GM19023 (cell line): ENCODE results near the gene DST.

Source experiments
- ATAC-seq: cut with Tn5 transposase; IDR thresholded peaks from one replicate; pipeline ENCODE4 v1.9.1; 2021; ENCODE audit warnings: mild to moderate bottlenecking, moderate library complexity; ENCODE audit not compliant: unreplicated experiment

DST gene

GRCh38 chr6:56445818-56446217, 196.9 kb downstream of the DST start:
- no peak for ATAC-seq

DNA sequence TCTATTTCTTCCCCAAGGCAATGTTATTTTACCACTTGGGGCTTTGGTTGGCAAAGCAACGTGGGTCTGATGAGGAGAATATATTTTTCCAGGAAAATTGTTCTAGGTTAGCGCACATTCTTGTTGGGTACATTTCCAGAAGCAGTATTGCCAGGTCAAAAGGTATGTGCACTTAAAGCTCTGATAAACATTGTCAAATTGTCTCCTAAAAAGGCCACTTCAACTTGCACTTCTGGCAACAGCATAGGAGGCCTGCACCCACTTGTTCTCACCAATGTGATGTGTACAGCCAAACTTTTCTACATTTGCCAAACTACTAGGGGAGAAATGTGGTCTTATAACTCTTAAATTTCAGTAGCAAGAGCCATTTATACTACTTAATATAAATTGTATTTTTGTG, 197.8 kb downstream of the DST start:
- no peak for ATAC-seq

DNA sequence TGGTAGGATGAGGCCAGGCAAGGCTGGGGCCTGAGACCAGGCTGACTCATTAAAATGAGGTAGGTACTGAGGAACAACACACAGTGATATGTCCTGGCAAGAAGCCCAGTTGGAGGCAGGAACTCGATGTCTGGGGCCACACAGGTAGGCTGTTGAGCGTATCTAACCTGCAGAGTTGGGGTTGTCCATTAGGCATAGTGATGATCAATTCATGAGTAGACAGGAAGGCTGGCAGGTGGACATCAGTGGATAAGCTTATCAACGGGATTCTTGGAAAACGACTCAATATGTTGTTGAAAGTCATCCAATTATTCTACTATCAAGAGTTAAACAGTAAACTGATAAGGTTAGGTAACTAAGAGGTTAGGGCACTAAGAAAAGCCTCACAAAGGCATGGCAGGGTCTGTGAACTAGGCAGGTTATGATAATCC, 202.1 kb downstream of the DST start:
- no peak for ATAC-seq

DNA sequence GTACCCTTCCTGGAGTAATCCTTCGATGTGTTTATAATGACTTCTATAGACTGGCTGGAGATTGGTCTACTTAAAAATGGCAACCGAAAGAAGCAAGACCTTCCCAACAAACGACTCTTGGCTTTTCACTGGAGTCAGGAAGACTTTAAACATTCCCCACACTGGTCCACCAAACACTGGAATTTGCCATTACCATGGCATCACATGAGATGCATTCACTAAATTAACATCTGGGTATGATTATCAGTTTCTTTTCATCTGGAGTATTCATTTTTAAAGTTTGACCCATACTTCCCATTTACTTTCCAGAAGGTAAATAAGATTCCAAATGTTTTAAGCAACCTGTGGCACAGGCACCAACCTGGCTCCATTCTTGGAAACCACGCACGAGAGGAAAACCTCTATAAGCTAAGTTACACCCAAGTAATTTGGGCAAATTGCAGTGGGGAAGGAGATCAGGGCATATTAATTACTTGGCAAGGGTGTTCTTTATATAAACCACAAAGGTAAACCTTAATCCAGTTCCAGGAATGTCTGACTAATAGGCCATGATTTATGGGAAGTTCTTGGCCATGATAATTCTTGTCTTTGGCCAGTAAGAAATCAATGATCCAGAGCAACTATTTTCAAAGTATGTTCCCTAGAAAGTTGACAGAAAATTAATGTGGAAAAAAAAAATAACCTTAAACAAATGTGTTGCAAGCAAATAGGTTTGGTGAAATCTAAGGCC, 205.4 kb downstream of the DST start:
- ATAC-seq: no peak

GRCh38 chr6:56435754-56436153, 206.9 kb downstream of the DST start:
- ATAC-seq: no peak

GRCh38 chr6:56435326-56435725, 207.4 kb downstream of the DST start:
- ATAC-seq: no peak

DNA sequence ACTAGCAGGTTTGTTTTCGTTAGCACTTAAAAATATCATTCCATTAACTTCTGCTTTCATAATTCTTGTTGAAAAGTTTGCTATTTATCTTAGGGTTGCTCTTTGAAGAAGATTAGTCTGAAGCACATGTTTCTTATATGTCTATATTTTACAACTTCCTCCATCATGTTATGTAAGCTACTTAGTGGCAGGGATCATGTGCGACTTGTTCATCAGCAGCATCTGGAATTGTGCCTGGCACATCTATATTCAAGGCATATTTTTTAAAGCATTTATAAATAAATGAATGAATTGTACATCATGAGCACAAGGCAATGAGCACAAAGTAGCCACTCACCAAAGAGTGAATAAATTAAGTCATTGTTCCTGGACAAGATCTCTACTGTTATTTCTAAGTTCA, 208.1 kb downstream of the DST start:
- no peak for ATAC-seq

DNA sequence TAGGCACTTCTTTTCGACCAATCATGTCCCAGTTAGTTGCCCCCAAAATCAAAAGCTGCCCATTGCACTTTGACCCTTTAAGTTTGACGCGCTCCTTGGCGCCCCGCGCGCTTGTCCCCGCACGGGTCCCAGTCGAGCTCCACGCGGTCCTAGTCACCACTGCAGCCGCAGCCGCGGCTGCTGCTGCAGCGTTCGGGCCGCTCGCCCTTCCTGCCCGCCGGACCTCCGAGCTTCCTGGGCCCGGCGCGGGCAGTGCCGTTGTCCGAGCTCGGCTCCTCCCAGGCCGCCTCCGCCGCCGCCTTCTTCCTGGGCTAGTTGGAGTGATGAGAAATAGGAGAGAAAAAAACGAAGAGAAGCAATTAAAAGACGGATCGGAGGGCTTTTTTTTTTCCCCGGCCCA, 209.6 kb downstream of the DST start:
- no peak for ATAC-seq

GRCh38 chr6:56432194-56432593, 210.5 kb downstream of the DST start:
- no peak for ATAC-seq

DNA sequence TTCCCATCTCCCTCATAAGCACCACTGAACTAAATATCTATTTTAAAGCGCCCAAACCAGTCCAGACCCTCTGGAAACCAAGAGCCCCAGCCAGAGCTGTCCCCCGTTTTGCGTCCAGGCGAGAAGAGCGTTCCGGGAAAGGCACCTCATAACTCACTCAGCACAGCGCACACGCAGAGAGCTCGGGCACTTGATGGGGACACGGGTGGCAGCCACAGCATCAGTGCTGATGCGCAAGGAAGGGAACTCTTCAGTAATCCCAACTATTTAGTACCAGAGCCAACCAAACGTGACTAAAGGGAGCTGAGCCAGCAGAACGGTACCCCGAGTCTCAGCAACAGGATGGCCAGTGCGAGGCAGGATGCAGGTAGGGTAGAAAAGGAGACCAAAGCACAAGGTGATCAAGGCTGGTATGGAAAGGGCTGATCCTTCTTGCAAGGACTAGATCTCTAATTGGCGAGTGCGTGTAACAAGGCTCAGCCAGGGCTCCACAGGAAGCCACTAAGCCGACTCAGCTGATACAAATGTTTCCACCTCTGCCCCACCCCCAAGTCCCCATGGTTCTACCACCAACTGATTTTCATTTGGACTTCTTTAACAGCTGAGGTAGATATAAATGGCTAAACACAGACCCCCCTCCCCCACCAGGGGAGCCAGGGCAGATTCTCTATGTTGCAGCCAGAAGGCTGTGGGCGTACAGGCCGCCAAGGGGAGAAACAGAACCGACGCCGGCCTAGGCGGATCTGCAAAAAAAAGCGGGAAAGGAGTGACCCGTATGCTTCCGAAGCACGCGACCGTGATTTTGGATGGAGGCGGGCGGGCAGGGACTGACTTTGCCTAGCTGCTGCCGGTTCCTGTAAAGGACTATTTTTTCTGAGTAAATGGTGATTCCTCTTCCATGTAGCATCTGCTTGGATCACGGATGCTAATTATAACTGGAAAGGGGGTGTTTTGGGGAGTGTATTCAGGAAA, 211.8 kb downstream of the DST start:
- ATAC-seq: no peak

- ATAC-seq: no peak
These were observed 218.1 kb downstream of the DST start for GRCh38 chr6:56424542-56425083.

GRCh38 chr6:56424064-56424463, 218.6 kb downstream of the DST start:
- ATAC-seq: no peak

GRCh38 chr6:56420296-56420695, 222.4 kb downstream of the DST start:
- no peak for ATAC-seq

GRCh38 chr6:56419191-56419590, 223.5 kb downstream of the DST start:
- ATAC-seq: no peak

GRCh38 chr6:56417823-56418222, 224.9 kb downstream of the DST start:
- ATAC-seq: no peak

GRCh38 chr6:56416247-56416646, 226.4 kb downstream of the DST start:
- ATAC-seq: no peak

GRCh38 chr6:56408976-56409375, 233.7 kb downstream of the DST start:
- ATAC-seq: no peak
